SK-N-MC (cell line): ENCODE measurements around the gene PNPLA8.

ENCODE experiments used
- EZH2 ChIP-seq: fragments of 200-600 bp; sonication (generic); IDR thresholded peaks from one replicate; pipeline ENCODE4 v1.6.1; 2017; ENCODE audit warnings: antibody characterized with exemption
- FOXP2 ChIP-seq: optimal IDR thresholded peaks from 2 replicates; pipeline ENCODE3; 2011; ENCODE audit warnings: mild to moderate bottlenecking, moderate library complexity; ENCODE audit not compliant: insufficient read depth; ENCODE audit errors: extremely low read length, control extremely low read depth
- POLR2AphosphoS5 ChIP-seq: IDR thresholded peaks from 2 replicates; pipeline ENCODE4 v1.6.1; 2012; ENCODE audit warnings: mild to moderate bottlenecking, low read depth, low read length, borderline replicate concordance

- TF ChIP-seq POLR2AphosphoS5 (no peak), EZH2 (no peak), FOXP2 (no peak)
These were observed 62.3 kb downstream of the PNPLA8 start for GRCh38 chr7:108463613-108464012.
